ENCODE data around the gene KMT2A. TPM values are rescaled to one million over a fixed set of nuclear protein-coding genes. Genes with fewer than 3 reads are reported as not detected.

Gene KMT2A
- total and polyA plus RNA-seq, 10 of the 15 experiments (the other 5 are each of a cell fraction or from before 2014, with no cell fraction given): 6.1 to 56.9 (median 25.4) TPM

DNA sequence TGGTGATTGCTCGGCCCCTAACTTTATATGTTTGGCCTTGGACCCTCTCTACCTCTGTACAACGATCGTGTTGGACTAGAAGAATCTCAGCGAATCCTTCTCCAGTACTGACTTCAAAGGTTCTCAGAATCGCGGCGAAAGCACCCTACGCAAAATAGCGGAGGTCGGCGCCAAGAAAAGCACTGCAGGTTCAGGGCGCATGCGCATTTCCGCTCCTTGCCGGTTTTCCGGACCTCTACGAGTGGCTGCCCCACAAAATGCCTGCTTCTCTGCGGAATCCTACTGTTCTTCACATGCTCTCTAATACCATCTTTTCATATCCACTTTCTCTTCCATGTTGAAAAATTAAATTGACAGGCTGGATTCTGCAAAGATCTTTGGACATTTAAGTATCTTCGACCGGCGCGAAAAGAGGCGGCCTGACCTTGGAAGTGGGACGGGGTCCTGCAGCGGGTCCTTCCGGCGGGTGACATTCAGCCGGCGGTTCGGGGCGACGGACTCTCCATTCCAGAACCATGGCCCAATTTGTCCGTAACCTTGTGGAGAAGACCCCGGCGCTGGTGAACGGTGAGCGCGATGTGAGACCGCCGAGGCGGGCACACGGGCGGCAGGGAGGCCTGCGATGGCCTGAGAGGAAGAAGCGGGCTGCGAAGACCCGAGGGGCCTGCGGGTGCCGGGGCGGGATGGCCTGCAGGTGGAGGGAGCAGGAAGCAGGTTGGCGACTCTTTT, 35.0 kb upstream of the KMT2A start, which contains the start of gene ATP5MG (continued):
- TF ChIP-seq, protein P1, sequence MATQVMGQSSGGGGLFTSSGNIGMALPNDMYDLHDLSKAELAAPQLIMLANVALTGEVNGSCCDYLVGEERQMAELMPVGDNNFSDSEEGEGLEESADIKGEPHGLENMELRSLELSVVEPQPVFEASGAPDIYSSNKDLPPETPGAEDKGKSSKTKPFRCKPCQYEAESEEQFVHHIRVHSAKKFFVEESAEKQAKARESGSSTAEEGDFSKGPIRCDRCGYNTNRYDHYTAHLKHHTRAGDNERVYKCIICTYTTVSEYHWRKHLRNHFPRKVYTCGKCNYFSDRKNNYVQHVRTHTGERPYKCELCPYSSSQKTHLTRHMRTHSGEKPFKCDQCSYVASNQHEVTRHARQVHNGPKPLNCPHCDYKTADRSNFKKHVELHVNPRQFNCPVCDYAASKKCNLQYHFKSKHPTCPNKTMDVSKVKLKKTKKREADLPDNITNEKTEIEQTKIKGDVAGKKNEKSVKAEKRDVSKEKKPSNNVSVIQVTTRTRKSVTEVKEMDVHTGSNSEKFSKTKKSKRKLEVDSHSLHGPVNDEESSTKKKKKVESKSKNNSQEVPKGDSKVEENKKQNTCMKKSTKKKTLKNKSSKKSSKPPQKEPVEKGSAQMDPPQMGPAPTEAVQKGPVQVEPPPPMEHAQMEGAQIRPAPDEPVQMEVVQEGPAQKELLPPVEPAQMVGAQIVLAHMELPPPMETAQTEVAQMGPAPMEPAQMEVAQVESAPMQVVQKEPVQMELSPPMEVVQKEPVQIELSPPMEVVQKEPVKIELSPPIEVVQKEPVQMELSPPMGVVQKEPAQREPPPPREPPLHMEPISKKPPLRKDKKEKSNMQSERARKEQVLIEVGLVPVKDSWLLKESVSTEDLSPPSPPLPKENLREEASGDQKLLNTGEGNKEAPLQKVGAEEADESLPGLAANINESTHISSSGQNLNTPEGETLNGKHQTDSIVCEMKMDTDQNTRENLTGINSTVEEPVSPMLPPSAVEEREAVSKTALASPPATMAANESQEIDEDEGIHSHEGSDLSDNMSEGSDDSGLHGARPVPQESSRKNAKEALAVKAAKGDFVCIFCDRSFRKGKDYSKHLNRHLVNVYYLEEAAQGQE (IDR thresholded peaks at IDR 0.05; ENCODE audit: low read depth, low read length): no peak
- TF ChIP-seq, protein P2, sequence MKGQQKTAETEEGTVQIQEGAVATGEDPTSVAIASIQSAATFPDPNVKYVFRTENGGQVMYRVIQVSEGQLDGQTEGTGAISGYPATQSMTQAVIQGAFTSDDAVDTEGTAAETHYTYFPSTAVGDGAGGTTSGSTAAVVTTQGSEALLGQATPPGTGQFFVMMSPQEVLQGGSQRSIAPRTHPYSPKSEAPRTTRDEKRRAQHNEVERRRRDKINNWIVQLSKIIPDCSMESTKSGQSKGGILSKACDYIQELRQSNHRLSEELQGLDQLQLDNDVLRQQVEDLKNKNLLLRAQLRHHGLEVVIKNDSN (IDR thresholded peaks at IDR 0.05; ENCODE audit: borderline replicate concordance, extremely low read length, insufficient read depth, low read depth, low read length): no peak
- no peak for TF ChIP-seq FOS (IDR thresholded peaks at IDR 0.05; ENCODE audit: borderline replicate concordance, extremely low read depth, insufficient read length)
- peak; percentile 87 for TF ChIP-seq ZNF24 (IDR thresholded peaks at IDR 0.05)
- no peak for TF ChIP-seq RCOR1 (conservative IDR thresholded peaks at IDR 0.05; ENCODE audit: low read depth, low read length)
- TF ChIP-seq KAT2A (conservative IDR thresholded peaks at IDR 0.05; ENCODE audit: control insufficient read depth, low read depth, low read length): no peak
- 0 out of 2 replicates have a peak, but pooled peaks have one; percentile 31 for TF ChIP-seq TBL1XR1 (IDR thresholded peaks at IDR 0.05; ENCODE audit: low read depth, low read length)
- TF ChIP-seq HCFC1 (IDR thresholded peaks at IDR 0.05; ENCODE audit: low read length): peak; percentile 57
- TF ChIP-seq, protein P3, sequence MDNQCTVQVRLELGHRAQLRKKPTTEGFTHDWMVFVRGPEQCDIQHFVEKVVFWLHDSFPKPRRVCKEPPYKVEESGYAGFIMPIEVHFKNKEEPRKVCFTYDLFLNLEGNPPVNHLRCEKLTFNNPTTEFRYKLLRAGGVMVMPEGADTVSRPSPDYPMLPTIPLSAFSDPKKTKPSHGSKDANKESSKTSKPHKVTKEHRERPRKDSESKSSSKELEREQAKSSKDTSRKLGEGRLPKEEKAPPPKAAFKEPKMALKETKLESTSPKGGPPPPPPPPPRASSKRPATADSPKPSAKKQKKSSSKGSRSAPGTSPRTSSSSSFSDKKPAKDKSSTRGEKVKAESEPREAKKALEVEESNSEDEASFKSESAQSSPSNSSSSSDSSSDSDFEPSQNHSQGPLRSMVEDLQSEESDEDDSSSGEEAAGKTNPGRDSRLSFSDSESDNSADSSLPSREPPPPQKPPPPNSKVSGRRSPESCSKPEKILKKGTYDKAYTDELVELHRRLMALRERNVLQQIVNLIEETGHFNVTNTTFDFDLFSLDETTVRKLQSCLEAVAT (IDR thresholded peaks at IDR 0.05): 0 out of 2 replicates have a peak, but pooled peaks have one; percentile 62
- TF ChIP-seq POU2F2 (IDR thresholded peaks at IDR 0.05; ENCODE audit: borderline replicate concordance, low read depth, low read length): no peak; the same call in 2 of the 3 replicates
- no peak for TF ChIP-seq SP1 (IDR thresholded peaks at IDR 0.05; ENCODE audit: low read depth, low read length)
- TF ChIP-seq, protein P4, sequence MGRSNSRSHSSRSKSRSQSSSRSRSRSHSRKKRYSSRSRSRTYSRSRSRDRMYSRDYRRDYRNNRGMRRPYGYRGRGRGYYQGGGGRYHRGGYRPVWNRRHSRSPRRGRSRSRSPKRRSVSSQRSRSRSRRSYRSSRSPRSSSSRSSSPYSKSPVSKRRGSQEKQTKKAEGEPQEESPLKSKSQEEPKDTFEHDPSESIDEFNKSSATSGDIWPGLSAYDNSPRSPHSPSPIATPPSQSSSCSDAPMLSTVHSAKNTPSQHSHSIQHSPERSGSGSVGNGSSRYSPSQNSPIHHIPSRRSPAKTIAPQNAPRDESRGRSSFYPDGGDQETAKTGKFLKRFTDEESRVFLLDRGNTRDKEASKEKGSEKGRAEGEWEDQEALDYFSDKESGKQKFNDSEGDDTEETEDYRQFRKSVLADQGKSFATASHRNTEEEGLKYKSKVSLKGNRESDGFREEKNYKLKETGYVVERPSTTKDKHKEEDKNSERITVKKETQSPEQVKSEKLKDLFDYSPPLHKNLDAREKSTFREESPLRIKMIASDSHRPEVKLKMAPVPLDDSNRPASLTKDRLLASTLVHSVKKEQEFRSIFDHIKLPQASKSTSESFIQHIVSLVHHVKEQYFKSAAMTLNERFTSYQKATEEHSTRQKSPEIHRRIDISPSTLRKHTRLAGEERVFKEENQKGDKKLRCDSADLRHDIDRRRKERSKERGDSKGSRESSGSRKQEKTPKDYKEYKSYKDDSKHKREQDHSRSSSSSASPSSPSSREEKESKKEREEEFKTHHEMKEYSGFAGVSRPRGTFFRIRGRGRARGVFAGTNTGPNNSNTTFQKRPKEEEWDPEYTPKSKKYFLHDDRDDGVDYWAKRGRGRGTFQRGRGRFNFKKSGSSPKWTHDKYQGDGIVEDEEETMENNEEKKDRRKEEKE (IDR thresholded peaks at IDR 0.05): 0 out of 2 replicates have a peak, but pooled peaks have one; percentile 61
- TF ChIP-seq SMARCA5 (IDR thresholded peaks at IDR 0.05): no peak
- TF ChIP-seq BCL11A (IDR thresholded peaks at IDR 0.05; ENCODE audit: low read depth, low read length): no peak
- no peak for TF ChIP-seq TARDBP (IDR thresholded peaks at IDR 0.05; ENCODE audit: borderline replicate concordance)
- TF ChIP-seq PAX5 (IDR thresholded peaks at IDR 0.05; ENCODE audit: borderline replicate concordance, low read depth, low read length): no peak
- TF ChIP-seq NFYA (IDR thresholded peaks at IDR 0.05; ENCODE audit: borderline replicate concordance, low read depth, low read length): no peak
- TF ChIP-seq, protein P5, sequence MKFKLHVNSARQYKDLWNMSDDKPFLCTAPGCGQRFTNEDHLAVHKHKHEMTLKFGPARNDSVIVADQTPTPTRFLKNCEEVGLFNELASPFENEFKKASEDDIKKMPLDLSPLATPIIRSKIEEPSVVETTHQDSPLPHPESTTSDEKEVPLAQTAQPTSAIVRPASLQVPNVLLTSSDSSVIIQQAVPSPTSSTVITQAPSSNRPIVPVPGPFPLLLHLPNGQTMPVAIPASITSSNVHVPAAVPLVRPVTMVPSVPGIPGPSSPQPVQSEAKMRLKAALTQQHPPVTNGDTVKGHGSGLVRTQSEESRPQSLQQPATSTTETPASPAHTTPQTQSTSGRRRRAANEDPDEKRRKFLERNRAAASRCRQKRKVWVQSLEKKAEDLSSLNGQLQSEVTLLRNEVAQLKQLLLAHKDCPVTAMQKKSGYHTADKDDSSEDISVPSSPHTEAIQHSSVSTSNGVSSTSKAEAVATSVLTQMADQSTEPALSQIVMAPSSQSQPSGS (IDR thresholded peaks at IDR 0.05; ENCODE audit: low read length): no peak
- TF ChIP-seq IKZF2 (IDR thresholded peaks at IDR 0.05): peak in 1 of 2 experiments; percentile 35; a peak in 1 of 4 replicates
- no peak for TF ChIP-seq CHD2 (IDR thresholded peaks at IDR 0.05; ENCODE audit: borderline replicate concordance, low read depth, low read length)
